ENCODE measurements around the gene PLSCR5. TPM values are rescaled to one million over a fixed set of nuclear protein-coding genes. Genes with fewer than 3 reads are reported as not detected.

The PLSCR5 gene
- total RNA-seq, 1 donor from 2014 or later = not detected

Other genes starting within 250 kb of the PLSCR5 start
- gene PLSCR2, start 135.8 kb downstream of the PLSCR5 start, total RNA-seq = not detected in 2 replicates
- 84.2 and 86.0 TPM in 2 replicates for gene PLSCR1, start 60.7 kb downstream of the PLSCR5 start, total RNA-seq

Data from activated CD4-positive, alpha-beta T cell treated with anti-CD3 and anti-CD28 coated beads, Interleukin-2, amount 10 ng/mL, durations not matched to agents 24 days and 14 days (primary cell).